Stimulated activated CD8-positive, alpha-beta memory T cell treated with anti-CD3 and anti-CD28 coated beads, Interleukin-12 subunit alpha, Interleukin-12 subunit beta, amount 100 ng/mL, for 4 hours (primary cell): Measurements from ENCODE around the gene ABCC11.

Source experiments
- DNase-seq: peaks from one replicate; pipeline ENCODE4 v3.0.0-alpha.2; 2020; ENCODE audit warnings: low read depth

The ABCC11 gene

DNA sequence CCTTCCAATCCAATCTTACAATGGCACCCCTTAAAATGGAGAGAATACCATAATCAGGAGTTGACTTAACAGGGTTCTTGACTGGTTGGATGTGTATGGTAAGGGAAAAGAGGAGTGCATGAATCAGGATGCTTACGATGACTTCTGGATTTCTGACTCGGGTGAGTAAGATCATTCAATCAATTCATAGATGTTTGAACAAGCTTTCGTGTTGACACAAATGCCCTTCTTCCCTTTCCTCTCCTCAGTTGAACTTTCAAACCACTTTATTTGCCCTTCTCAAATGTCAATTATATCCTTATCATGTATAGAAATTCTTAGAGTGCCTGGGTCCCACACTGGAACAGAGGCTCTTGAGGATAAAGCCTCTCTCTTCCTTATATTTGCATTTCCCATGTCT is 117.4 kb downstream of the ABCC11 start:
- DNase-seq, result no peak

DNA sequence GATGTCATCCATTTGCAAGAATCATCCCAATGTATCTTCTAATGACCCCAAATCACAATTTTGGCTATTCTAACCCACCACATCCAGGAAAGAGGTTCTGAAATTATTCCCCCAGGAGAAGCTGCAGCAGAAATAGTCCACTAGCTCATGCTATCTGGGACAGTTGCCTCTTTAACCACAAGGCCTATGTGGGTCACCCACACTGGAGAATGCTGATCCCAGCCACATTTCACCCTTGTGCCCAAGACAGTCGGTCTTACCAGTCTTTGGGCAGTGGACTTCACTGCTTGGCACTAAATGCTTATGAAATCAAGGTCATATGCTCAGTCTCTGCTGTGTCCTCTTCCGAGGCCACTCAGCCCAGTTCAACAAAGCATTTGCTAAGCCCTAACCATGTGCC is 118.6 kb downstream of the ABCC11 start:
- DNase-seq, result no peak

- no peak for DNase-seq
Observed at GRCh38 chr16:48126801-48127644, 120.3 kb downstream of the ABCC11 start.

GRCh38 chr16:48125888-48126287 is 121.5 kb downstream of the ABCC11 start:
- no peak for DNase-seq

GRCh38 chr16:48124266-48124665 is 123.1 kb downstream of the ABCC11 start:
- DNase-seq, result no peak

- DNase-seq, result no peak
Observed at GRCh38 chr16:48123104-48123788, 124.1 kb downstream of the ABCC11 start.

- DNase-seq, result no peak
Observed at GRCh38 chr16:48121276-48121675, 126.1 kb downstream of the ABCC11 start.

DNA sequence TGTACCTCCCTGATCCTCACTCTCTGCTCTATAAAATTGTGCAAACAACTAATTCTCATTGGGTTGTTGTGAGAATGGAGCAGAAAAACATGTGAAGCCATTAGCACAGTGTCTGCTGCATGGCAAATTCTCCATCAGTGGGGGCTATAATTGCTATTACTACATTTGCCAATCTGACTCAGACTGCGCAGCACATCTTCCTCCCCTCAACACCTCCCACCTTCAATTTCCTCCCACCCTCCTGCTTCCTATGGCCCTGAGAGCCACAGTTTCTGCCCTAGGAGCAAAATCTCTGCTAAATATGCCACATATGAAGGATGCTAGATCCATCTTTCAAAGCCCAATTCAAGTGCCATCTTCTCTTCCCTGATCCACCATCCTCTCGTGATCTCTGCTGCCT is 128.5 kb downstream of the ABCC11 start:
- no peak for DNase-seq

DNA sequence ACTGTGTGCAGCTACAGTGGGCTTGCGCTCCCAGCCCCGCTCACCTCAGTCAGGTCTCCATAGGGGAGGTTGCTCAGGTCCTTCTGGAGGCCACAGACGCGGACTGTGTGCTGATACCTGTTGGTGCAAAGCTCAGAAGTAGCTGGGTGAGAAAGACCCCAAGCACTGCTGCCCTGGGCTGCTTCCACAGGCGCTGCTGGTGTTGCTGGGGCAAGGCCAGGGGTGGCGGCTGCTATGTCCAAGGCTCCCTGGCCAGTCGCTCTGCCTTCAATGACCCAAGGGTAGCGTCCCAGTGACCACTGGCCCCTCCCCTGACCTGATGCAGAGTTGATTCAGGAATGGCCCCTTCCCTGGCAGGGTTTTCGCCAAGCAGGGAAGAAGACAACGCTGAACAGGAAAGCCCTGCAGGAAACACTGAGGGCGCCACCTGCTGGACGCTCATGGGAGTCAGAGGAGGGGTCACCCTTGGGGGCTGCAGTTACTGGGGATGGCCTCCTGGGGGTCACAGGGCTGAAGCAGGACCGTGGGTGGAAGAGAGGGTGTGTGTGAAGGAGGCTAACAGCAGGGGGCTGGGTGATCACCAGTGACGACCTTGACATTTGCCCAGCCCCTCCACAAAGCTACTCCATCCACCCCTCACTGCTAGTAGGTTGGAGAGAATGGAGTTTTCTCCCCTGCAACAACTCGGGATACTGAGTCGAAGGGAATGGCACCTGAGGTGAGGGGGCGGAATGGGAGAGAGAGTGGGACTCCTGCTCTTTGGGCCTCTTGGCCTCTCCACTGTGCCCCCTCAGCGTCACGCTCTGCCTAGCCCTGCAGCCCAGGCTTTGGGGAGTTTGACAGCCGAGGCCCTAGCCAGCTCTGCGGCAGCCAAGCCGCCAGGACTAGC is 129.9 kb downstream of the ABCC11 start:
- peak; percentile 4 for DNase-seq
